ENCODE measurements around the gene ZNF211. TPM values are rescaled to one million over a fixed set of nuclear protein-coding genes. Genes with fewer than 3 reads are reported as not detected.

ZNF211 gene
- total RNA-seq (2014; rRNA removed; shearing (Covaris generic)): 15.5 and 15.8 TPM in 2 replicates

DNA sequence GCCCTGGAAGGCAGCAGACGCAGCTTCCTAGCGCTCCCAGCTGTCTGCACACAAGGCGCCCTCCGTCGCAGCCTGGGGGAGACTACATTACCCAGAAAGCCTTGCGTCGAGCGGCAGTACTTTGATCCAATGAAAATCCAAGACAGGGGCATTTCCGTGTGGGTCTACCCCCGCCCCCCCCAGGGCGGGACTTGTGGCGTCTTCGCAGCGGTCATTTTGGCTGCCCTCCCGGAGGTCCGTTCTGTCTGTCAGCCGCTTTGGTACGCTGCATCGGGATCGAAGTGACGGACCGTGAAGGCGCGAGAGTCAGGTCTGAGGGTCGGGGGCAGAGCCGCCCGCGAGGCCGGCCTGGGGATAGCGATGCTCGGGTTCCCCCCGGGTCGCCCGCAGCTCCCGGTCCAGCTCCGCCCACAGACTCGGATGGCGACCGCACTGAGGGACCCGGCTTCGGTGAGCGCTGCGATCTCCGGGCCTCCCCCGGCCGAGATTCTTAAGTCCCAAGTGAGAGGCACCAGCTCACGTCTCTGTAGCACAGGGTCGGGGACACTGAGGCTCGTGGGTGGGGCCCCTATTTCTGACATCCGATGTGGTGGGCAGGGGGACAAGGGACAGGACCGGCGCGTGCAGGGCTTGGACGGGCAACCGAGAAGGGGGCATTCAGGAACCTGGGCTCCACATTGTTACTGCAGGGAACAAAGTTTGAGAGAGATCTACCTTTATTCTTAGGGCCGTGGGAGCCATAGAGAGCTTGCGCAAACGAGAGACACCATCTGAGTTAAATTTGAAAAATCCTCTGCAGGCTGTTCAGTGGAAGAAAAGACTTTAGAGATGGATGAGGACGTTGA lies at the start of gene ZNF211:
Gene ZNF211, plus strand, starts transcription at position 182 of the 845 bp plus-strand sequence. Its CDS starts 179 bp downstream, at position 361.
- peak; percentile 96 for DNase-seq (ENCODE audit: low spot score)

DNA sequence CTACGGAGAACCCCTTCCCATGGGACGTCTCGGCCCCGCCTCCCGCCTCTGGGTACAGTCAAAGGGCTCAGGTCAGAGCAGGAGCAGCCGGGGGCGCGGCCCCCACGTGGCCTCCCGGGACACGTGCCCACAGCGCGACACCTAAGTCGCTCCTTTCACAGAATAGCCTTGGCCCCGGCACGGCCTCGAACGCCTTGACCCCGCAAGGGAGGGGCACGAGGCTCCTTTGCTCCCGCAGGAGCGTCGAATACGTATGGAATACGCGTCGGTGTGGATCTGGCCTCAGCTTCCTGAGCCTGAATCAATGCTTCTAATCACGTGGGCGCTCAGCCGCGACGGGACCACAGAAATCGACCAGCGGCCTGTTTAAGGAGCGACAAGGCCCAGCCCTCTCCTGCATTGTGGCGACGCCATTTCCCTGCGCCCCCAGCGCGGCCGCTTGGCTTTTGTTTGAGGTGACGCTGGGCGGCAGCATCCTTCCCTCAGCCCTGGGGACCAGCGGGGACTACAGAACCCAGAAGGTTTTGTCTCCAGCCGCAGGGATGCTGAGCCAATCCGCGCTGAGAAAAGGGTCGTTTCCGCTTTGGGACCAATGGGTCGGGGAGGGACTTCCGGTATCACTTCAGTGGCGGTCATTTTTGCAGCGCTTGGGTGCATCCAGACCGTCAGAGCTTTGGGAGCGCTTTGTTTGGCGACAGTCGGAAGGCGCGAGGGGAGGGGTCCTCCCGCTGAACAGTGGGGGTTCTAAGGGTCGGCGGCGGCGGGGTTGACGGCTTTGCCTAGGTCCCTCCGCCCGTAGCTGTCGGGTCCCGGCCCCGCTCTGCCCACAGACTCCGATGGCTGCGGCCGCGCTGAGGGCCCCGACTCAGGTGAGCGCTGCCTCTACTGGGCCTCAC lies 49.2 kb upstream of the ZNF211 start, which contains the start of gene ZIK1:
Gene ZIK1, plus strand, starts transcription at position 625 of the 896 bp plus-strand sequence. Its CDS starts 212 bp downstream, at position 837.
- DNase-seq (ENCODE audit: low spot score): no peak

DNA sequence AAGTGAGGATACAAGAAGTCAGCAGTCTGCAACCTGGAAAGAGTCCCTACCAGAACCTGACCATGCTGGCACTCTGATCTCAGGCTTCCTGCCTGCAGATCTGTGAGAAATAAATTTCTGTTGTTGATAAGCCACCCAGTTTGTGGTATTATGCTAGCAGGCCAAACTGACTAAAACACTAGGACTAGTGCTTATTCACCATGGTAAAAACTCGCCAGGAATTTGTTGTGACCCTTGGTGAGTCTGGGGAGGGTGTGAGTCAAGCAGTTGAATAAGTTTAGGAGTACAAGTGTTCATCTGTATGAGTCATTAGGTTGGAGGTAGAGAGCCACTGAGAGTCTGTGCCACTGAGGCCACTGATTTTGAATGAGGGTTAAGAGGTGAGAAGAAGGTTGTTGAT lies 45.4 kb upstream of the ZNF211 start:
- DNase-seq (ENCODE audit: low spot score): peak; percentile 96

- no peak for DNase-seq (ENCODE audit: low spot score)
Observed at GRCh38 chr19:57599377-57599760, 33.6 kb upstream of the ZNF211 start.

DNA sequence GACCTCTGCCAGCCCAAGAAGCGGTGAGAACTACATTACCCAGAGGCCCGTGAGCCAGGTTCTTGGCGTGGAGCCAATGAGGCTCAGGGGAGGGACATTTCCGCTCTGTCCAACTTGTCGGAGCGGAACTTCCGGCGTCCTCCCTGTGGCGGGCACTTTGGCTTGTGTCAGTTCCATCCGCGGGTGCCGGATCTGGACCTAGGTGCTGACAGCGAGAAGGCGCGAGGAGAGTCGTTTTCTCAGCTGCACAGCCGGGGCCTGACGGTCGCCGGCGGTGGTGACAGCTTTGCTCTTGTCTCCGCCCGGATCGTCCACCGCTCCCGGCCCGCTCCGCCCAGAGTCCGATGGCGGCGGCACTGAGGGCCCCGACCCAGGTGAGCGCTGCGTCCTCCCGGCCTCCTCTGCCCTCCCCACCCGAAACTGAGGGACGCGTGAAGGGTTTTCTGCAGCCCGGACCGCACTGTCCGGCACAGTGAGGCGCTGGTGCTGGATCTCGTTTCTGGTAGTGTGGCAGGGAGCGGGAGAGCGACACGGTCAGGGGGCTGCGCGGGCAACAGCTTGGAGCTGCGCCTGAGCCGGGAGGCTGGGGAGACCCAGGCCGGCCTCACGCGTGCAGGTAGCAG lies 33.1 kb upstream of the ZNF211 start, which contains the start of gene ZNF530:
Gene ZNF530, plus strand, starts transcription at position 125 of the 623 bp plus-strand sequence. CDS start 4,461 bp downstream, outside the sequence.
- DNase-seq (ENCODE audit: low spot score): peak; percentile 97

GRCh38 chr19:57606931-57607330 lies 26.0 kb upstream of the ZNF211 start:
- DNase-seq (ENCODE audit: low spot score): no peak

GRCh38 chr19:57611113-57611512 lies 21.9 kb upstream of the ZNF211 start:
- no peak for DNase-seq (ENCODE audit: low spot score)

DNA sequence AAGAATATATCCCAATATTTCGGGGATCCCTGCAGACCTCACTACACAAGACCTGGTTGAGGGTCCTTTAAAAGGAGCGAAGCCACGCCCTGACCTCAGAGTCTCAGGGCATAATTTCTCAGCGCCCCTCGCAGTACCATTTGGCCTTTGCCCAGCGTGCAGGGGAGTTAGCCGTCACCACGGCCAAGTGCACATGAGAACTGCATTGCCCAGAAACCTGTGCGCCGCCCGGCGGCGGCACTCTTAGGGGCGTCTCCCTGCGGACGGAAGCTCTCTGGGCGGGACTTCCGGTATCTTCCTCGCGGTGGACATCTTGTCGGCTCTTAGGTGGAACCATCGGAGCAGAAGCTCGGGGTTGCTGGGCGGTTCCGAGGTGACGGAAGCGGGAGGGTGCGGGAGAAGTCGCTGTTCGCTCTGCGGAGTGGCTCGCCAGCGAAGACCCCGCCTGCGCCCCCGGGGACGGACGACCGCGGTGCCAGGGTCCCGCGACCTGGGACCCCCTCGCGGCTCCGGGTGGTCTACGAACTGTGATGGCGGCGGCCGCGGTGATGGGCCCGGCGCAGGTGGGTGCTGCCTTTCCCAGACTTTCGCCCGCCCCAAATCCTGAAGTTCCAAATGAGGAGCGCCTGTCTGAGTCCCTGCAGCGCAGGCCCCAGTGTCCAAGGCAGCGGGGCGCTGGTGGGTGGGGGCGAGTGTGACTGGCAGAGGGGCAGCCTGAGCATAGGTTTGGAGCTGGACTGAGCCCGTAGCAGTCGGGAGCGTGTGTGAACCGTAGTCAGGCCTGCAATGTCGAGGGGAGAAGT lies 18.8 kb upstream of the ZNF211 start, which contains the start of gene ZNF134:
Gene ZNF134, plus strand, starts transcription at position 302 of the 803 bp plus-strand sequence. CDS start 5,227 bp downstream, outside the sequence.
- DNase-seq (ENCODE audit: low spot score): peak; percentile 96

- DNase-seq (ENCODE audit: low spot score): peak; percentile 22
Observed at GRCh38 chr19:57615346-57615745, 17.6 kb upstream of the ZNF211 start.

GRCh38 chr19:57620673-57621348 lies 12.2 kb upstream of the ZNF211 start:
- DNase-seq (ENCODE audit: low spot score): peak; percentile 19

- no peak for DNase-seq (ENCODE audit: low spot score)
Observed at GRCh38 chr19:57623091-57623490, 9.9 kb upstream of the ZNF211 start.

DNA sequence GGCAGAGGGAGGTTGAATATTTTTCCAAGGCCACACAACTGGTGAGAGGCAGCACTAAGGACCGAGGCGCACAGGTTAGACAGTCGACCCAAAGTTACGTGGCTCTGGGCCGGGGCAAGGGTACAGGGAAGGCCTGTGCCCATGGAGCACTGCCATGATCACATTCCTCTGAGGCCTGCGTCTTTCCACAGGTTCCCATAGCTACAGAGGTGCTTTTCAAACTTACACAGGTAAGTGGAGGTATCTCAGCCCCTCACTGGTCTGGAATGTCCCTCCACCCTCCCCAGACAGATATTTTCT lies 814 bp downstream of the ZNF211 start:
- no peak for DNase-seq (ENCODE audit: low spot score)

- DNase-seq (ENCODE audit: low spot score): no peak
Observed at GRCh38 chr19:57637379-57637778, 4.4 kb downstream of the ZNF211 start.

DNA sequence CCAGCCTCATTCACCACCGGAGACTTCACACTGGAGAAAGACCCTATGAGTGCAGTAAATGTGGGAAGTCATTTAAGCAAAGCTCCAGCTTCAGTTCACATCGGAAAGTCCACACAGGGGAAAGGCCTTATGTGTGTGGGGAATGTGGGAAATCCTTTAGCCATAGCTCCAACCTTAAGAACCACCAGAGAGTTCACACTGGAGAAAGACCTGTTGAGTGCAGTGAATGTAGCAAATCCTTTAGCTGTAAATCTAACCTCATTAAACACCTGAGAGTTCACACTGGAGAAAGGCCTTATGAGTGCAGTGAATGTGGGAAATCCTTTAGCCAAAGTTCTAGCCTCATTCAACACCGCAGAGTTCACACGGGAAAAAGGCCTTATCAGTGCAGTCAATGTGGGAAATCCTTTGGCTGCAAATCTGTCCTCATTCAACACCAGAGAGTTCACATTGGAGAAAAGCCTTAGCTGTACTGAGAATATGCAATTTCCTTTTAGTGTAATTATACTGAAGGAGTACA lies 8.8 kb downstream of the ZNF211 start:
- no peak for DNase-seq (ENCODE audit: low spot score)

GRCh38 chr19:57642396-57643046 lies 9.6 kb downstream of the ZNF211 start:
- no peak for DNase-seq (ENCODE audit: low spot score)

DNA sequence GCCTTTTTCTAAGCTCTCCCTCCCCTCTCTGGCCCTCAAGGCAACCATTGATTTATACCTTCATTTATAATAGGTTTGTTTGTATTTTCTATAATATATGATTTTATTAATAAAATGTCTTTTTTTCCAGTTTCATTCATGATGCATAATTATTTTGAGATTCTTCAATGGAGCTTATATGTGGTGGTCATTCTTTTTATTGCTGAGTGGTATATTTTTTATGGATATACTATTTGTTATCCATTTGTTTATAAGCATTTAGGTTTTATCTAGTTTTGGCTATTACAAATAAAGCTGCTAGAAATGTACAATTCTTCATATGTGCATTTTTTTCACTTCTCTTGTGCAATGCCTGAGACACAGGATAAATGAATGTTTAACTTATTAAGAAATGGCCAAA lies 10.8 kb downstream of the ZNF211 start:
- no peak for DNase-seq (ENCODE audit: low spot score)

DNA sequence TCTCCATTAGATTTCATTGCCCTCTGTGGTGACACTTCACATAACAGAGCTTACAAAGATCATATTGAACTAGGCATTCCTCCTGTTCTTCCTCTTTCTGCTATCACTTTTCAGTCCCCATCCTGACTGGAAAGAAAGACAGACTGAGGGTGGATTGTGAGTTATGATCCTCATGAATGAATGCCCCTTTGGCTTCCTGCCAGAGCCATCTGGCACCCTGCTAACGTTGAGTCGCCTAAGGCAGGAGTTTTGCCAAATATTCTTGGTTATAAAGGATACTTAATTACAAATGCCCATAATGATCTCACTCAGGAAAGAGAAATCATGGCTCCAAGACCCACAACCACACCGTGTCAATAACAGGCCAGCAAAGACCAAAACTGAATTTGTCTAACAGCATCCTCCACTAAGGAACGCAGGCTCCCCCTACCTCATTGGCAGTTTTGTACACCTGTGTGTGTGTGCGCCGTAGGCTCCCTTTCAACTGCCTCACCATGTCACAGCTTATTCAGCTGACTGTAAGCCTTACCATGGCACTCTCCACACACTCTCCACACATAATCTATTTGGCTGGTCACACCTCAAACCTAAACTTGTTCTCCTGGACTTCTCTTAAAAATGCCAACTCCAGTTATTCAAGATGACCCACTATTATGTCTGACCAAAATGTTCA lies 15.5 kb downstream of the ZNF211 start:
- DNase-seq (ENCODE audit: low spot score): no peak

DNA sequence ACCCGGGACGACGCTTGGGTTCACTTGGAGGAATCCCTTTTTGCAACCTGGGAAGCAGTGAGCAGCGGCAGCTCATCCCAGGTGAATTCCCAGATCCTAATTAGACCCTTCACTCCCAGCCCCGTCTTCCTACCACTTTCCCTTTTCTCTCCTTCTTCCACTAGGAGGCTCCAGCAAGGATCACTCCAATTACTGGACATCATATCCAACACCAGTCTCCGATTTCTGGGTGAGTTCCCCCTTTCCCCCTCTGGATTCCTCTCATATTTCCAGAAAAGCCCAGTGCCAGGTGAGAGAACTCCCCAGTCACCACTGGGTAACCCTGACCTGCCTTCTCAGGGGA lies 18.7 kb downstream of the ZNF211 start:
- DNase-seq (ENCODE audit: low spot score): no peak

GRCh38 chr19:57653689-57654088 lies 20.7 kb downstream of the ZNF211 start:
- DNase-seq (ENCODE audit: low spot score): no peak
